ENCODE results near the gene LYPD8.

DNA sequence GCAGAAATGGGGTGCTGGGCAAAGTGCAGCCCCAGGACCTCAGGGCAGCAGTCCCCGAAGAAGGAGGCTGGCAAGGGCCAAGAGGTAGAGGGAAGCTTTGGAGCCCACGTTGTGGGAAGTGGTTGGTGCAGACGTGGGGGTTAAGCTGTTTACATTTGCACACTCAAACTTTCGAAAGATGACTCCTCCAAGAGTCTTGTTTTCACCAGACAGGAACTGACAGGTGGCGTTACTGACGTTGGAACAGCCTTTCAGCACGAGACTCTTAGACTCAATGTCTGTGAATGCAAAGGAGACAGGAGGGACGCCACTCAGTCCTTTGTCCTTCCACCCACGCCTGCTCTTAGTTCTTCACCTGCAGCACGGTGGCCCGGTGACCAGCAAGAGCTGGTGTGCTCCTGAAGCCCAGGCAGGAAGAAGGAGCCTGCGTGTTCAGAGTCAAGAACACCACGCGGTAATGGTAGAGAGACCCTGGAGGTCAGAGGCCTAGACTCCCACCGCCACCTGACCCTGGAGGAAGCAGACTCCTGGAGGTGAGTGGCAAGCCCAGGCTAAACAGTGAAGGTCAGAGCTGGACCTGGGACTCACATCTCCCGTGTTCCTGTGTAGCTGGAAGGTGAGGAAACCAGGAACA is 15.9 kb downstream of the LYPD8 start:
- TF ChIP-seq POLR2A (IDR thresholded peaks at IDR 0.05), result no peak
- TF ChIP-seq, protein P1, sequence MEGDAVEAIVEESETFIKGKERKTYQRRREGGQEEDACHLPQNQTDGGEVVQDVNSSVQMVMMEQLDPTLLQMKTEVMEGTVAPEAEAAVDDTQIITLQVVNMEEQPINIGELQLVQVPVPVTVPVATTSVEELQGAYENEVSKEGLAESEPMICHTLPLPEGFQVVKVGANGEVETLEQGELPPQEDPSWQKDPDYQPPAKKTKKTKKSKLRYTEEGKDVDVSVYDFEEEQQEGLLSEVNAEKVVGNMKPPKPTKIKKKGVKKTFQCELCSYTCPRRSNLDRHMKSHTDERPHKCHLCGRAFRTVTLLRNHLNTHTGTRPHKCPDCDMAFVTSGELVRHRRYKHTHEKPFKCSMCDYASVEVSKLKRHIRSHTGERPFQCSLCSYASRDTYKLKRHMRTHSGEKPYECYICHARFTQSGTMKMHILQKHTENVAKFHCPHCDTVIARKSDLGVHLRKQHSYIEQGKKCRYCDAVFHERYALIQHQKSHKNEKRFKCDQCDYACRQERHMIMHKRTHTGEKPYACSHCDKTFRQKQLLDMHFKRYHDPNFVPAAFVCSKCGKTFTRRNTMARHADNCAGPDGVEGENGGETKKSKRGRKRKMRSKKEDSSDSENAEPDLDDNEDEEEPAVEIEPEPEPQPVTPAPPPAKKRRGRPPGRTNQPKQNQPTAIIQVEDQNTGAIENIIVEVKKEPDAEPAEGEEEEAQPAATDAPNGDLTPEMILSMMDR (IDR thresholded peaks at IDR 0.05), result no peak
- TF ChIP-seq POLR2AphosphoS5 (IDR thresholded peaks at IDR 0.05), result no peak
